A549 (cell line): ENCODE data around the gene BRSK2. TPM values are rescaled to one million over a fixed set of nuclear protein-coding genes. Genes with fewer than 3 reads are reported as not detected.

Experiments
- ATAC-seq, 2 experiments: fragments of 200-7000 bp in 1 of 2; fragments of >200 bp in 1 of 2; cut with Nextera tagmentation in 1 of 2; cut with Tn5 transposase in 1 of 2; 3 replicates each; pipeline versions ENCODE4 v1.8.0 to v1.9.1; 2018 to 2020; ENCODE audit warnings: mild to moderate bottlenecking in 1 of 2, moderate library complexity in 1 of 2
- CTCF ChIA-PET: fragments of 300-600 bp; sonication (Branson Sonifier 250); formaldehyde crosslinking; extraction: SDS; loops from one replicate; lab custom pipeline; 2021; ENCODE audit warnings: antibody characterized with exemption, inconsistent platforms; lab: Yijun Ruan, JAX
- POLR2A ChIA-PET: fragments of 350-600 bp; formaldehyde crosslinking; extraction: SDS; loops from one replicate; lab custom pipeline; 2021; ENCODE audit warnings: antibody characterized with exemption, inconsistent platforms; lab: Yijun Ruan, JAX
- DNase-seq, 2 experiments: peaks; one replicate each; pipeline versions ENCODE4 v3.0.0 to v3.0.0-alpha.2; 2011 to 2016; ENCODE audit warnings: low read depth in 1 of 2, low spot score in 1 of 2
- FAIRE-seq: peaks from 2 replicates; lab custom pipeline; 2011; peaks lifted over from hg19 to GRCh38; lab: Jason Lieb, UNC
- H3K27ac ChIP-seq, 2 experiments: fragments of >200 bp; sonication (Bioruptor Twin); formaldehyde crosslinking; 3 replicates each; pipeline ENCODE4 v1.5.1; 2016 to 2017
- H3K4me1 ChIP-seq: fragments of >200 bp; sonication (Bioruptor Twin); formaldehyde crosslinking; 3 replicates; pipeline ENCODE4 v1.6.1; 2016
- H3K4me2 ChIP-seq: fragments of >200 bp; sonication (Bioruptor Twin); formaldehyde crosslinking; 3 replicates; pipeline ENCODE4 v1.6.1; 2016
- H3K4me3 ChIP-seq: fragments of >200 bp; sonication (Bioruptor Twin); formaldehyde crosslinking; 3 replicates; pipeline ENCODE4 v1.5.1; 2016
- H3K9me3 ChIP-seq: fragments of >200 bp; sonication (Bioruptor Twin); formaldehyde crosslinking; 3 replicates; pipeline ENCODE4 v1.6.1; 2016
- BCL3 ChIP-seq: fragments of >200 bp; sonication (Bioruptor Twin); formaldehyde crosslinking; IDR thresholded peaks from 3 replicates; pipeline ENCODE4 v1.6.1; 2016
- CEBPB ChIP-seq, 2 experiments: fragments of >200 bp in 1 of 2; sonication (Bioruptor Twin) in 1 of 2; formaldehyde crosslinking in 1 of 2; IDR thresholded peaks; 2 replicates each; pipeline ENCODE4 v1.6.1; 2012 to 2016
- CHD2 ChIP-seq: fragments of 150-350 bp; IDR thresholded peaks from 2 replicates; pipeline ENCODE4 v1.6.1; 2014; ENCODE audit warnings: low read length; ENCODE audit not compliant: partially characterized antibody
- E2F6 ChIP-seq: IDR thresholded peaks from 2 replicates; pipeline ENCODE4 v1.6.1; 2012; ENCODE audit warnings: low read depth, borderline replicate concordance
- EHMT2 ChIP-seq: fragments of 200-600 bp; sonication (generic); IDR thresholded peaks from 2 replicates; pipeline ENCODE4 v1.6.1; 2016; ENCODE audit warnings: antibody characterized with exemption, low read depth, mild to moderate bottlenecking, moderate library complexity
- FOSL2 ChIP-seq, 2 experiments: fragments of 450-650 bp in 1 of 2; fragments of >200 bp in 1 of 2; sonication (Bioruptor Twin) in 1 of 2; formaldehyde crosslinking; IDR thresholded peaks; 2 replicates each; pipeline versions ENCODE4 v1.5.0 to v1.6.1; 2016 to 2020; ENCODE audit warnings: mild to moderate bottlenecking in 1 of 2, moderate library complexity in 1 of 2
- GATA3 ChIP-seq: IDR thresholded peaks from 2 replicates; pipeline ENCODE4 v1.6.1; 2012; ENCODE audit warnings: borderline replicate concordance
- HMGXB4 ChIP-seq: fragments of 250-450 bp; sonication (Bioruptor Pico); IDR thresholded peaks from 2 replicates; pipeline ENCODE4 v1.5.0; 2021; ENCODE audit warnings: mild to moderate bottlenecking, moderate library complexity, borderline replicate concordance
- HOXA7 ChIP-seq: fragments of 250-450 bp; sonication (Bioruptor Pico); IDR thresholded peaks from 2 replicates; pipeline ENCODE4 v1.5.0; 2020; ENCODE audit warnings: mild to moderate bottlenecking, moderate library complexity
- HOXB13 ChIP-seq: fragments of 250-450 bp; sonication (Bioruptor Pico); IDR thresholded peaks from 2 replicates; pipeline ENCODE4 v1.5.0; 2020; ENCODE audit warnings: low read depth, mild to moderate bottlenecking, moderate library complexity
- HOXB5 ChIP-seq: fragments of 250-450 bp; sonication (Bioruptor Pico); IDR thresholded peaks from 2 replicates; pipeline ENCODE4 v1.5.0; 2020; ENCODE audit warnings: mild to moderate bottlenecking, moderate library complexity
- JUNB ChIP-seq: fragments of >200 bp; sonication (Bioruptor Twin); formaldehyde crosslinking; IDR thresholded peaks from 2 replicates; pipeline ENCODE4 v1.6.1; 2016
- KDM1A ChIP-seq: fragments of 200-600 bp; sonication (generic); IDR thresholded peaks from 2 replicates; pipeline ENCODE4 v1.6.1; 2016; ENCODE audit warnings: low read depth, mild to moderate bottlenecking
- MAZ ChIP-seq: fragments of 150-350 bp; IDR thresholded peaks from 2 replicates; pipeline ENCODE4 v1.6.1; 2014; ENCODE audit warnings: antibody characterized with exemption, low read depth, low read length, borderline replicate concordance
- NFE2L2 ChIP-seq: fragments of 150-350 bp; conservative IDR thresholded peaks from 2 replicates; pipeline ENCODE4 v1.6.1; 2014; ENCODE audit warnings: low read length
- PBX3 ChIP-seq: IDR thresholded peaks from 2 replicates; pipeline ENCODE4 v1.6.1; 2012
- PHF8 ChIP-seq: fragments of 200-600 bp; sonication (generic); IDR thresholded peaks from 2 replicates; pipeline ENCODE4 v1.6.1; 2016; ENCODE audit warnings: low read depth, mild to moderate bottlenecking, antibody characterized with exemption, moderate library complexity, borderline replicate concordance
- POLR2AphosphoS2 ChIP-seq: conservative IDR thresholded peaks from 2 replicates; pipeline ENCODE4 v1.6.1; 2012; ENCODE audit warnings: low read length, improper control_type of control experiment, inconsistent platforms
- RAD21 ChIP-seq, 2 experiments: fragments of >200 bp in 1 of 2; sonication (Bioruptor Twin) in 1 of 2; formaldehyde crosslinking in 1 of 2; IDR thresholded peaks in 1 of 2; conservative IDR thresholded peaks in 1 of 2; 2 replicates in 1 of 2; 3 replicates in 1 of 2; pipeline ENCODE4 v1.6.1; 2012 to 2018; ENCODE audit warnings: inconsistent platforms in 1 of 2
- RARB ChIP-seq: fragments of 250-450 bp; sonication (Bioruptor Pico); IDR thresholded peaks from 2 replicates; pipeline ENCODE4 v1.8.0; 2021; ENCODE audit warnings: mild to moderate bottlenecking, moderate library complexity
- REST ChIP-seq: fragments of 200-600 bp; sonication (generic); IDR thresholded peaks from 2 replicates; pipeline ENCODE4 v1.6.1; 2016; ENCODE audit warnings: antibody characterized with exemption, mild to moderate bottlenecking, moderate library complexity
- RFX5 ChIP-seq: fragments of 450-650 bp; IDR thresholded peaks from 2 replicates; pipeline ENCODE4 v1.7.1; 2014; ENCODE audit warnings: antibody characterized with exemption, mild to moderate bottlenecking, moderate library complexity
- TFCP2L1 ChIP-seq: fragments of 250-450 bp; sonication (Bioruptor Pico); IDR thresholded peaks from 2 replicates; pipeline ENCODE4 v1.5.0; 2021; ENCODE audit warnings: mild to moderate bottlenecking
- TP53 ChIP-seq: fragments of 250-450 bp; sonication (Bioruptor Pico); IDR thresholded peaks from 2 replicates; pipeline ENCODE4 v1.5.0; 2021; ENCODE audit warnings: mild to moderate bottlenecking, moderate library complexity
- USF2 ChIP-seq: fragments of 450-650 bp; IDR thresholded peaks from 2 replicates; pipeline ENCODE4 v1.6.1; 2014; ENCODE audit warnings: antibody characterized with exemption
- ZC3H11A ChIP-seq: fragments of 450-650 bp; IDR thresholded peaks from 2 replicates; pipeline ENCODE4 v1.6.1; 2014; ENCODE audit warnings: antibody characterized with exemption, mild to moderate bottlenecking
- ZNF302 ChIP-seq: fragments of 250-450 bp; sonication (Bioruptor Pico); IDR thresholded peaks from 2 replicates; pipeline ENCODE4 v1.9.0; 2021; ENCODE audit warnings: inconsistent platforms, mild to moderate bottlenecking, moderate library complexity
- WGBS: methylation state at CpG from one replicate; pipeline ENCODE4 v1.1.6; 2017; ENCODE audit errors: missing lambda C conversion rate; 5-methylcytosine and 5-hydroxymethylcytosine counted together
- polyA plus RNA-seq, 4 experiments: library from polyadenylated mRNA; depleted of rRNA in 3 of 4; stranded (reverse); fragments of >200 nt; fragmentation: RNase III in 1 of 4; extraction: RNeasy Plus Mini Kit Qiagen cat#74134 plus additional on column Dnase treatment in 1 of 4; gene quantifications; 2 replicates in 3 of 4; 3 replicates in 1 of 4; pipeline ENCODE4 v1.2.3, GENCODE V29; 2011 to 2017

BRSK2 gene
- polyA plus RNA-seq, 2 of the 4 experiments (the other 2 are of a cell fraction), result 3.8 to 10.1 TPM

- Histone ChIP-seq H3K4me2 (no peak overlapping the region), H3K9me3 (no peaks in the 10 kb centered on the region), H3K4me1 (no peaks in the 10 kb centered on the region), H3K27ac (no peak overlapping the region), H3K4me3 (no peak overlapping the region)
- TF ChIP-seq FOSL2 (IDR thresholded peaks at IDR 0.05) (no peak), FOSL2 (CRISPR knock-in tag; IDR thresholded peaks at IDR 0.05) (no peak), RAD21 (conservative IDR thresholded peaks at IDR 0.05 in 1 of 2, IDR thresholded peaks at IDR 0.05 in 1 of 2) (no peak), HOXA7 (CRISPR knock-in tag) (no peak), CHD2 (no peak), RARB (no peak), POLR2AphosphoS2 (no peak), CEBPB (IDR thresholded peaks at IDR 0.05) (no peak), HMGXB4 (CRISPR knock-in tag) (no peak), TP53 (CRISPR knock-in tag) (no peak), ZC3H11A (no peak), BCL3 (no peak), HOXB5 (no peak)
- DNase-seq (no peak), FAIRE-seq (no peak), ATAC-seq (no peak)
- POLR2A ChIA-PET, result no interaction called here
- CTCF ChIA-PET, result no interaction called here
- 48% methylated on average over 13 of the region's 14 CpGs for WGBS
Measured at GRCh38 chr11:1356007-1356435, 33.7 kb upstream of the BRSK2 start.

GRCh38 chr11:1356478-1356960, 33.2 kb upstream of the BRSK2 start:
- Histone ChIP-seq H3K4me3 (no peak overlapping the region), H3K4me1 (no peaks in the 10 kb centered on the region), H3K4me2 (no peak overlapping the region), H3K9me3 (no peaks in the 10 kb centered on the region), H3K27ac (no peak overlapping the region)
- ATAC-seq, result no peak
- TF ChIP-seq RFX5 (no peak), ZNF302 (no peak), NFE2L2 (no peak), E2F6 (no peak), MAZ (no peak), GATA3 (no peak), PHF8 (no peak), EHMT2 (no peak), REST (no peak), HOXB13 (CRISPR knock-in tag) (no peak), CHD2 (no peak), USF2 (no peak), JUNB (no peak), TFCP2L1 (CRISPR knock-in tag) (no peak), PBX3 (no peak), KDM1A (no peak), HOXA7 (CRISPR knock-in tag) (no peak)
- WGBS, result 80% methylated on average over 13 of the region's 13 CpGs
- POLR2A ChIA-PET, result no interaction called here
- no peak for FAIRE-seq
- no peak for DNase-seq
- CTCF ChIA-PET, result no interaction called here
